Measurements from ENCODE around the gene POLD4.

DNA sequence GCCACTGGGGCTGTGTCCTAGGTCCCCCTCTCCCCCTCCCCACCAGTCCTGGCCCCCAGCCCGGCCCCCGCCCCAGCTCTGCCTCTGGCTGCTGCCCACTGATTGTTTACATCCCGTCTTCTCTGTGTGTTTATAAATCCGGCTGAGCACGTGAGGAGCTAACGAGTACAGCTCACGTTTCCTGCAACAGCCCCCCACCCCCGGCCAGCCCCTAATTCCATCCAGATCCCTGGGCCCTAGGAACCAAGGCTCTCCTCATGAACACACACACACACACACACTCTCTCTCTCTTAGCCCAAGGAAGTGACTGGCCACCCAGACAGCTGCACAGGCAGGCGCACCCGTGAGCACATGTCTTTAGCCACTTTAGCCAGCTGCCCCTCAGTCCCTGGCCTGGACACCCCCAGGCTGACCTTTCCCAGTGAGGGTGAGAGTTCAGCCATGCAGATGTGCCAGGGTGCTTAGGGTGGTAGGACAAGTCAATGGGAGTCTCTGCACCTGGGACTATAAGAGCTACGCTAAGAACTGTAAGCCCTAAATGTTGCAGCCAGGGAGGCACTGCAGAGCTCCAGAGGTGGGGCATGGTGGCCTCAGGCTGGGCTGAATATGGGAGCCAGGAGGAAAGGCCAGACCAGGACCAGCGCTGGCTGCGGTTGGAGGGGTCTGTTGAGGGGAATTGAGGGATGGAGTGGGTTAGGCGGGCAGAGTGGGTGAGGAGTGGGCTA is 17.2 kb upstream of the POLD4 start:
- TF ChIP-seq, protein P1, sequence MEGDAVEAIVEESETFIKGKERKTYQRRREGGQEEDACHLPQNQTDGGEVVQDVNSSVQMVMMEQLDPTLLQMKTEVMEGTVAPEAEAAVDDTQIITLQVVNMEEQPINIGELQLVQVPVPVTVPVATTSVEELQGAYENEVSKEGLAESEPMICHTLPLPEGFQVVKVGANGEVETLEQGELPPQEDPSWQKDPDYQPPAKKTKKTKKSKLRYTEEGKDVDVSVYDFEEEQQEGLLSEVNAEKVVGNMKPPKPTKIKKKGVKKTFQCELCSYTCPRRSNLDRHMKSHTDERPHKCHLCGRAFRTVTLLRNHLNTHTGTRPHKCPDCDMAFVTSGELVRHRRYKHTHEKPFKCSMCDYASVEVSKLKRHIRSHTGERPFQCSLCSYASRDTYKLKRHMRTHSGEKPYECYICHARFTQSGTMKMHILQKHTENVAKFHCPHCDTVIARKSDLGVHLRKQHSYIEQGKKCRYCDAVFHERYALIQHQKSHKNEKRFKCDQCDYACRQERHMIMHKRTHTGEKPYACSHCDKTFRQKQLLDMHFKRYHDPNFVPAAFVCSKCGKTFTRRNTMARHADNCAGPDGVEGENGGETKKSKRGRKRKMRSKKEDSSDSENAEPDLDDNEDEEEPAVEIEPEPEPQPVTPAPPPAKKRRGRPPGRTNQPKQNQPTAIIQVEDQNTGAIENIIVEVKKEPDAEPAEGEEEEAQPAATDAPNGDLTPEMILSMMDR (IDR thresholded peaks at IDR 0.05) = no peak
- TF ChIP-seq POLR2A (IDR thresholded peaks at IDR 0.05) = no peak
